GM12878 (cell line): ENCODE measurements around the gene CCDC18. TPM values are rescaled to one million over a fixed set of nuclear protein-coding genes. Genes with fewer than 3 reads are reported as not detected.

Experiments used
- ATAC-seq: fragments of 200-7000 bp; cut with Tn5 transposase; 3 replicates; pipeline ENCODE4 v1.9.1; 2020; ENCODE audit warnings: mild to moderate bottlenecking, moderate library complexity
- BruUV-seq: library from RNA; stranded (reverse); fragments of 400-500 nt; replicated peaks from 2 replicates; lab custom pipeline; 2021; lab: Mats Ljungman, UMichigan
- CTCF ChIA-PET: fragments of 300-600 bp; sonication (Branson Sonifier 250); formaldehyde crosslinking; extraction: SDS; loops from one replicate; lab custom pipeline; 2021; ENCODE audit warnings: inconsistent platforms; lab: Yijun Ruan, JAX
- POLR2A ChIA-PET: fragments of 350-600 bp; formaldehyde crosslinking; extraction: SDS; loops from one replicate; lab custom pipeline; 2021; ENCODE audit warnings: inconsistent platforms; lab: Charles Lee
- RAD21 ChIA-PET: fragments of 300-600 bp; sonication (Branson Sonifier 250); formaldehyde crosslinking; loops from one replicate; lab custom pipeline; 2023; ENCODE audit warnings: antibody characterized with exemption; ENCODE audit not compliant: unreplicated experiment; lab: Charles Lee
- SMC1A ChIA-PET: fragments of 300-600 bp; sonication (Branson Sonifier 250); formaldehyde crosslinking; loops from one replicate; lab custom pipeline; 2023; ENCODE audit not compliant: unreplicated experiment, uncharacterized antibody; lab: Charles Lee
- DNase-seq: peaks from one replicate; pipeline ENCODE4 v3.0.0-alpha.2; 2011; ENCODE audit warnings: low read depth, low spot score
- FAIRE-seq: peaks from 3 replicates; lab custom pipeline; 2011; peaks lifted over from hg19 to GRCh38; lab: Jason Lieb, UNC
- H2AFZ ChIP-seq: 2 replicates; pipeline ENCODE4 v1.6.0; 2011; ENCODE audit warnings: low read depth, low read length, control low read depth; ENCODE audit not compliant: control insufficient read depth
- H3K27ac ChIP-seq: 2 replicates; pipeline ENCODE4 v1.5.1; 2011; ENCODE audit warnings: control low read depth; ENCODE audit not compliant: control insufficient read depth, insufficient read depth
- H3K27me3 ChIP-seq, 2 experiments: replicated peaks in 1 of 2; 2 replicates each; pipeline versions ENCODE4 v1.6.0 to v1.6.1; 2011; ENCODE audit warnings: low read length in 1 of 2; ENCODE audit not compliant: control insufficient read depth in 2 of 2, insufficient read depth in 2 of 2
- H3K36me3 ChIP-seq, 2 experiments: 2 replicates each; pipeline ENCODE4 v1.5.1; 2011; ENCODE audit warnings: low read length in 1 of 2; ENCODE audit not compliant: control insufficient read depth in 2 of 2, insufficient read depth in 2 of 2
- H3K4me1 ChIP-seq: 2 replicates; pipeline ENCODE4 v1.6.1; 2011; ENCODE audit warnings: mild to moderate bottlenecking, low read length, moderate library complexity, mixed read lengths; ENCODE audit not compliant: control insufficient read depth, insufficient read depth
- H3K4me2 ChIP-seq: 2 replicates; pipeline ENCODE4 v1.6.0; 2011; ENCODE audit warnings: control low read depth; ENCODE audit not compliant: control insufficient read depth, insufficient read depth
- H3K4me3 ChIP-seq: fragments of 200-600 bp; sonication (generic); 2 replicates; pipeline ENCODE4 v1.5.1; 2016
- H3K79me2 ChIP-seq: 2 replicates; pipeline ENCODE4 v1.6.0; 2011; ENCODE audit warnings: low read length; ENCODE audit not compliant: control insufficient read depth, insufficient read depth
- H3K9ac ChIP-seq: 2 replicates; pipeline ENCODE4 v1.8.0; 2011; ENCODE audit warnings: low read length, control low read depth, mixed read lengths; ENCODE audit not compliant: control insufficient read depth, insufficient read depth
- H3K9me3 ChIP-seq: replicated peaks from 3 replicates; pipeline ENCODE4 v1.5.1; 2011; ENCODE audit warnings: mild to moderate bottlenecking, low read length; ENCODE audit not compliant: control insufficient read depth, insufficient read depth
- H4K20me1 ChIP-seq: 2 replicates; pipeline ENCODE4 v1.6.0; 2011; ENCODE audit not compliant: control insufficient read depth, insufficient read depth
- ASH2L ChIP-seq: fragments of 300-600, 200-600 bp; sonication (generic); IDR thresholded peaks from 2 replicates; pipeline ENCODE4 v1.6.1; 2017; ENCODE audit warnings: low read depth, mild to moderate bottlenecking, borderline replicate concordance
- CBX3 ChIP-seq: fragments of 200-600 bp; sonication (generic); IDR thresholded peaks from 2 replicates; pipeline ENCODE4 v1.6.1; 2016; ENCODE audit warnings: low read depth, borderline replicate concordance
- EED ChIP-seq: sonication (generic); IDR thresholded peaks from 2 replicates; pipeline ENCODE4 v1.6.1; 2016; ENCODE audit warnings: antibody characterized with exemption, low read depth
- EZH2 ChIP-seq: IDR thresholded peaks from 2 replicates; pipeline ENCODE4 v1.6.1; 2012; ENCODE audit warnings: low read depth, mild to moderate bottlenecking, control low read depth, inconsistent platforms, low read length, borderline replicate concordance; ENCODE audit not compliant: control insufficient read depth
- FOXK2 ChIP-seq: fragments of 450-650 bp; IDR thresholded peaks from 2 replicates; pipeline ENCODE4 v1.6.1; 2017; ENCODE audit warnings: mild to moderate bottlenecking, moderate library complexity
- MYB ChIP-seq: fragments of 150-350 bp; IDR thresholded peaks from 2 replicates; pipeline ENCODE4 v1.6.1; 2014; ENCODE audit warnings: mild to moderate bottlenecking, low read depth, low read length, borderline replicate concordance
- NFIC ChIP-seq: IDR thresholded peaks from 2 replicates; pipeline ENCODE4 v1.6.1; 2012; ENCODE audit warnings: low read depth, mild to moderate bottlenecking, inconsistent platforms, low read length, moderate library complexity
- POLR2A ChIP-seq: IDR thresholded peaks from 2 replicates; pipeline ENCODE4 v1.6.1; 2011; ENCODE audit warnings: low read depth, mild to moderate bottlenecking, low read length
- SMARCA5 ChIP-seq: fragments of 450-650 bp; IDR thresholded peaks from 2 replicates; pipeline ENCODE4 v1.6.1; 2017; ENCODE audit warnings: mild to moderate bottlenecking
- SRF ChIP-seq, 2 experiments: IDR thresholded peaks; 2 replicates each; pipeline ENCODE4 v1.6.1; 2011; ENCODE audit warnings: low read depth in 2 of 2, low read length in 2 of 2, mild to moderate bottlenecking in 1 of 2, moderate library complexity in 1 of 2
- SUPT20H ChIP-seq: IDR thresholded peaks from 2 replicates; pipeline ENCODE4 v1.6.1; 2011; ENCODE audit warnings: low read depth, mild to moderate bottlenecking, low read length, moderate library complexity, borderline replicate concordance; ENCODE audit not compliant: control insufficient read depth
- TCF3 ChIP-seq: IDR thresholded peaks from 2 replicates; pipeline ENCODE4 v1.6.1; 2012; ENCODE audit warnings: low read depth, mild to moderate bottlenecking, low read length, borderline replicate concordance; ENCODE audit not compliant: insufficient read depth
- ZNF207 ChIP-seq: fragments of 450-650 bp; IDR thresholded peaks from 2 replicates; pipeline ENCODE4 v1.6.1; 2014; ENCODE audit warnings: antibody characterized with exemption, mild to moderate bottlenecking, borderline replicate concordance
- ZNF24 ChIP-seq: fragments of 450-650 bp; IDR thresholded peaks from 2 replicates; pipeline ENCODE4 v1.6.1; 2017; ENCODE audit warnings: antibody characterized with exemption, mild to moderate bottlenecking
- ZNF384 ChIP-seq: IDR thresholded peaks from 2 replicates; pipeline ENCODE4 v1.6.1; 2012; ENCODE audit warnings: low read depth, mild to moderate bottlenecking, low read length, improper control_type of control experiment, borderline replicate concordance
- whole genome bisulfite sequencing: methylation state at CpG from one replicate; pipeline ENCODE4 v1.1.6; 2016; ENCODE audit warnings: low lambda C conversion rate; ENCODE audit not compliant: insufficient replicate concordance, insufficient coverage; ENCODE audit errors: missing lambda C conversion rate; 5-methylcytosine and 5-hydroxymethylcytosine counted together
- in situ Hi-C: fragments of 300-500 bp; cut with MboI; formaldehyde crosslinking; loops from 9 replicates; pipeline ENCODE4 v1.14.3; 2018; ENCODE audit warnings: mixed read lengths
- intact Hi-C: fragments of 100-400 bp; cut with micrococcal nuclease; formaldehyde crosslinking; loops from one replicate; pipeline ENCODE4 v1.14.2; 2022; ENCODE audit not compliant: unreplicated experiment
- polyA plus RNA-seq, 11 experiments: library from polyadenylated mRNA; depleted of rRNA in 4 of 11; unstranded in 6 of 11; stranded (reverse) in 5 of 11; fragments of >200 nt; fragmentation: Nextera tagmentation in 4 of 11; fragmentation: Illumina TruSeq in 1 of 11; extraction: Ambion mirVana in 4 of 11; extraction: Trizol in 1 of 11; gene quantifications; 1 replicate in 1 of 11; 2 replicates in 10 of 11; pipeline versions ENCODE4 v1.2.1 to v1.2.3, GENCODE V29; 2011 to 2016; ENCODE audit warnings: inconsistent platforms in 2 of 11, missing spikeins in 2 of 11, low read depth in 1 of 11
- total RNA-seq, 4 experiments: library from RNA; depleted of rRNA in 3 of 4; stranded (reverse); fragments of >200 nt in 3 of 4; fragmentation: Illumina TruSeq in 1 of 4; extraction: Trizol in 1 of 4; gene quantifications; 2 replicates each; pipeline versions ENCODE4 v1.2.1 to v1.2.3, GENCODE V29; 2013 to 2021
- TF ChIP-seq, protein P1 (sequence below): fragments of 450-650 bp; IDR thresholded peaks from 2 replicates; pipeline ENCODE4 v1.6.1; 2018; ENCODE audit warnings: mild to moderate bottlenecking, low read depth, moderate library complexity; ENCODE audit not compliant: partially characterized antibody
- TF ChIP-seq, protein P2 (sequence below): fragments of 450-650 bp; formaldehyde crosslinking; IDR thresholded peaks from 2 replicates; pipeline ENCODE4 v1.4.0; 2020; ENCODE audit warnings: mild to moderate bottlenecking, moderate library complexity
- TF ChIP-seq, protein P3 (sequence below): fragments of 150-350 bp; IDR thresholded peaks from 2 replicates; pipeline ENCODE4 v1.6.1; 2014; ENCODE audit warnings: mild to moderate bottlenecking, low read depth, low read length

CCDC18 gene
- total and polyA plus RNA-seq, 10 of the 15 experiments (the other 5 are each of a cell fraction or from before 2014, with no cell fraction given): 15.6 to 34.9 (median 19.5) TPM

DNA sequence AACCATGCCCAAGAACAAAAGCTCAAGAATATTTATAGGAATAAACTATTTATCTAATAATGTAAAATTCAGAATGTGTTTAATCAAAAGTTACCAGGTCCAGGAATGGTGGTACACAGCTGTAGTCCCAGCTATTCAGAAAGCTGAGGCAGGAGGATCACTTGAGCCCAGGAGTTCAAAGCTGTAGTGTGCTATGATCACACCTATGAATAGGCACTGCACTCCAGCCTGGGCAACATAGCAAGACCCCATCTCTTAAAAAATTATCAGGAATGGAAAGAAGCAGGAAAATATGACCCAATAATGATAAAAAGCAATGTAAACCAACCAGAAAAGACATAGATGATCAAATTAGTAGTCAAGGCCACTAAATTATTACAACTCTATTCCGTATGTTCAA is 103.0 kb downstream of the CCDC18 start:
- ChIA-PET SMC1A (interaction anchor here (0.6 to 1.8 kb wide), 4 partner anchors 25 to 201 kb away, joined by 3 to 5 read pairs (median 4); no protein-coding TSS in a partner anchor), POLR2A (no interaction called here), CTCF (interaction anchor here (0.9 to 1.7 kb wide), 3 partner anchors 11 to 203 kb away, joined by 3 to 10 read pairs (median 4); no protein-coding TSS in a partner anchor), RAD21 (no interaction called here)
- no peaks in the 10 kb centered on the region for H3K4me1 ChIP-seq
- no peak overlapping the region for H2AFZ ChIP-seq
- H3K27ac ChIP-seq: no peak overlapping the region
- ATAC-seq: no peak
- intact Hi-C loops: no loop called here
- FAIRE-seq: no peak
- no peak overlapping the region for H3K4me3 ChIP-seq
- no peak overlapping the region for H3K4me2 ChIP-seq
- in situ Hi-C loops: no loop called here
- peaks cover 0 to 7% of the 10 kb centered on the region in 2 experiments; a peak in 2 of 4 replicates for H3K36me3 ChIP-seq
- H3K9me3 ChIP-seq: peaks cover 2% of the 10 kb centered on the region; the same call in 2 of the 3 replicates
- no peaks in the 10 kb centered on the region for H4K20me1 ChIP-seq
- DNase-seq: no peak
- no peak overlapping the region for H3K9ac ChIP-seq
- H3K27me3 ChIP-seq: no peaks in the 10 kb centered on the region
- 92% methylated on average over 1 of the region's 1 CpG for WGBS
- no TSS peak for BruUV-seq
- H3K79me2 ChIP-seq: no peaks in the 10 kb centered on the region
- TF ChIP-seq ZNF207: no peak
- TF ChIP-seq MYB: no peak
- TF ChIP-seq, protein P1, sequence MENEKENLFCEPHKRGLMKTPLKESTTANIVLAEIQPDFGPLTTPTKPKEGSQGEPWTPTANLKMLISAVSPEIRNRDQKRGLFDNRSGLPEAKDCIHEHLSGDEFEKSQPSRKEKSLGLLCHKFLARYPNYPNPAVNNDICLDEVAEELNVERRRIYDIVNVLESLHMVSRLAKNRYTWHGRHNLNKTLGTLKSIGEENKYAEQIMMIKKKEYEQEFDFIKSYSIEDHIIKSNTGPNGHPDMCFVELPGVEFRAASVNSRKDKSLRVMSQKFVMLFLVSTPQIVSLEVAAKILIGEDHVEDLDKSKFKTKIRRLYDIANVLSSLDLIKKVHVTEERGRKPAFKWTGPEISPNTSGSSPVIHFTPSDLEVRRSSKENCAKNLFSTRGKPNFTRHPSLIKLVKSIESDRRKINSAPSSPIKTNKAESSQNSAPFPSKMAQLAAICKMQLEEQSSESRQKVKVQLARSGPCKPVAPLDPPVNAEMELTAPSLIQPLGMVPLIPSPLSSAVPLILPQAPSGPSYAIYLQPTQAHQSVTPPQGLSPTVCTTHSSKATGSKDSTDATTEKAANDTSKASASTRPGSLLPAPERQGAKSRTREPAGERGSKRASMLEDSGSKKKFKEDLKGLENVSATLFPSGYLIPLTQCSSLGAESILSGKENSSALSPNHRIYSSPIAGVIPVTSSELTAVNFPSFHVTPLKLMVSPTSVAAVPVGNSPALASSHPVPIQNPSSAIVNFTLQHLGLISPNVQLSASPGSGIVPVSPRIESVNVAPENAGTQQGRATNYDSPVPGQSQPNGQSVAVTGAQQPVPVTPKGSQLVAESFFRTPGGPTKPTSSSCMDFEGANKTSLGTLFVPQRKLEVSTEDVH: no peak
- TF ChIP-seq, protein P2, sequence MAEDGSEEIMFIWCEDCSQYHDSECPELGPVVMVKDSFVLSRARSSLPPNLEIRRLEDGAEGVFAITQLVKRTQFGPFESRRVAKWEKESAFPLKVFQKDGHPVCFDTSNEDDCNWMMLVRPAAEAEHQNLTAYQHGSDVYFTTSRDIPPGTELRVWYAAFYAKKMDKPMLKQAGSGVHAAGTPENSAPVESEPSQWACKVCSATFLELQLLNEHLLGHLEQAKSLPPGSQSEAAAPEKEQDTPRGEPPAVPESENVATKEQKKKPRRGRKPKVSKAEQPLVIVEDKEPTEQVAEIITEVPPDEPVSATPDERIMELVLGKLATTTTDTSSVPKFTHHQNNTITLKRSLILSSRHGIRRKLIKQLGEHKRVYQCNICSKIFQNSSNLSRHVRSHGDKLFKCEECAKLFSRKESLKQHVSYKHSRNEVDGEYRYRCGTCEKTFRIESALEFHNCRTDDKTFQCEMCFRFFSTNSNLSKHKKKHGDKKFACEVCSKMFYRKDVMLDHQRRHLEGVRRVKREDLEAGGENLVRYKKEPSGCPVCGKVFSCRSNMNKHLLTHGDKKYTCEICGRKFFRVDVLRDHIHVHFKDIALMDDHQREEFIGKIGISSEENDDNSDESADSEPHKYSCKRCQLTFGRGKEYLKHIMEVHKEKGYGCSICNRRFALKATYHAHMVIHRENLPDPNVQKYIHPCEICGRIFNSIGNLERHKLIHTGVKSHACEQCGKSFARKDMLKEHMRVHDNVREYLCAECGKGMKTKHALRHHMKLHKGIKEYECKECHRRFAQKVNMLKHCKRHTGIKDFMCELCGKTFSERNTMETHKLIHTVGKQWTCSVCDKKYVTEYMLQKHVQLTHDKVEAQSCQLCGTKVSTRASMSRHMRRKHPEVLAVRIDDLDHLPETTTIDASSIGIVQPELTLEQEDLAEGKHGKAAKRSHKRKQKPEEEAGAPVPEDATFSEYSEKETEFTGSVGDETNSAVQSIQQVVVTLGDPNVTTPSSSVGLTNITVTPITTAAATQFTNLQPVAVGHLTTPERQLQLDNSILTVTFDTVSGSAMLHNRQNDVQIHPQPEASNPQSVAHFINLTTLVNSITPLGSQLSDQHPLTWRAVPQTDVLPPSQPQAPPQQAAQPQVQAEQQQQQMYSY: no peak
- TF ChIP-seq SUPT20H: no peak
- TF ChIP-seq NFIC: no peak
- no peak for TF ChIP-seq EZH2
- no peak for TF ChIP-seq POLR2A
- no peak for TF ChIP-seq TCF3
- TF ChIP-seq SMARCA5: no peak
- TF ChIP-seq FOXK2: no peak
- TF ChIP-seq, protein P3, sequence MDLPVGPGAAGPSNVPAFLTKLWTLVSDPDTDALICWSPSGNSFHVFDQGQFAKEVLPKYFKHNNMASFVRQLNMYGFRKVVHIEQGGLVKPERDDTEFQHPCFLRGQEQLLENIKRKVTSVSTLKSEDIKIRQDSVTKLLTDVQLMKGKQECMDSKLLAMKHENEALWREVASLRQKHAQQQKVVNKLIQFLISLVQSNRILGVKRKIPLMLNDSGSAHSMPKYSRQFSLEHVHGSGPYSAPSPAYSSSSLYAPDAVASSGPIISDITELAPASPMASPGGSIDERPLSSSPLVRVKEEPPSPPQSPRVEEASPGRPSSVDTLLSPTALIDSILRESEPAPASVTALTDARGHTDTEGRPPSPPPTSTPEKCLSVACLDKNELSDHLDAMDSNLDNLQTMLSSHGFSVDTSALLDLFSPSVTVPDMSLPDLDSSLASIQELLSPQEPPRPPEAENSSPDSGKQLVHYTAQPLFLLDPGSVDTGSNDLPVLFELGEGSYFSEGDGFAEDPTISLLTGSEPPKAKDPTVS: no peak
- TF ChIP-seq ZNF24: no peak
- TF ChIP-seq EED: no peak
- TF ChIP-seq SRF (IDR thresholded peaks at IDR 0.05; ENCODE audit: low read depth in 2 of 2, low read length in 2 of 2): no peak
- no peak for TF ChIP-seq CBX3
- no peak for TF ChIP-seq ASH2L
- no peak for TF ChIP-seq ZNF384
